AG09319 (cell line): Measurements from ENCODE around the gene HINT2.

Source experiments
- DNase-seq: peaks from one replicate; pipeline ENCODE4 v3.0.0-alpha.2; 2010; ENCODE audit warnings: low read depth; ENCODE audit errors: extremely low read depth
- CTCF ChIP-seq: IDR thresholded peaks from 2 replicates; pipeline ENCODE4 v1.5.1; 2011; ENCODE audit warnings: low read depth, mild to moderate bottlenecking, inconsistent platforms, low read length, moderate library complexity

Gene HINT2

GRCh38 chr9:35818341-35818740 lies 3.5 kb upstream of the HINT2 start:
- no peak for TF ChIP-seq CTCF
- DNase-seq = no peak

- DNase-seq = no peak
- no peak; the same call in 1 of the 2 replicates for TF ChIP-seq CTCF
Measured at GRCh38 chr9:35816708-35817107, 1.9 kb upstream of the HINT2 start.

- DNase-seq = no peak
Measured at GRCh38 chr9:35814106-35814840, 569 bp downstream of the HINT2 start.

GRCh38 chr9:35813434-35814105 lies 1.3 kb downstream of the HINT2 start:
- no peak for DNase-seq
- peak; percentile 17 for TF ChIP-seq CTCF

More at GRCh38 chr9:35814106-35814840, 569 bp downstream of the HINT2 start:
- TF ChIP-seq CTCF = peak; percentile 52

- DNase-seq = peak; percentile 89
- TF ChIP-seq CTCF = no peak
Measured at GRCh38 chr9:35812025-35812602, 2.7 kb downstream of the HINT2 start, which contains the start of gene SPAG8. SPAG8 (minus strand) TSS chr9:35812262; CDS start chr9:35812147, 115 bp downstream.

- no peak for DNase-seq
- TF ChIP-seq CTCF = no peak
Measured at GRCh38 chr9:35811381-35812024, 3.3 kb downstream of the HINT2 start.

GRCh38 chr9:35810122-35810521 lies 4.7 kb downstream of the HINT2 start:
- DNase-seq = no peak
- no peak for TF ChIP-seq CTCF
